SK-N-DZ (cell line): ENCODE data around the gene LCE4A. TPM values are rescaled to one million over a fixed set of nuclear protein-coding genes. Genes with fewer than 3 reads are reported as not detected.
"Not testable (repeated sequence)": the region's sequence is repeated elsewhere in the genome, so short reads cannot be mapped to it uniquely, and the experiment has no call there.

Experiments used
- DNase-seq: peaks from one replicate; pipeline ENCODE4 v3.0.0-alpha.2; 2015; ENCODE audit warnings: low spot score
- polyA plus RNA-seq, 2 experiments: library from polyadenylated mRNA; depleted of rRNA; stranded (reverse); fragments of >200 nt; gene quantifications; 2 replicates each; pipeline ENCODE4 v1.2.3, GENCODE V29; 2014

Gene LCE4A
- polyA plus RNA-seq (2014; cell fraction: cytosol; rRNA removed): not detected in 2 replicates
- not detected in 2 replicates for polyA plus RNA-seq (2014; cell fraction: nucleus; rRNA removed)

GRCh38 chr1:152707860-152708259 lies at the start of gene LCE4A:
Gene LCE4A, plus strand, starts transcription at chr1:152708160. Its CDS starts 916 bp downstream, at chr1:152709076.
- no peak for DNase-seq

- DNase-seq: no peak
Measured at GRCh38 chr1:152658649-152659048, 49.3 kb upstream of the LCE4A start.

GRCh38 chr1:152663098-152663497 lies 44.9 kb upstream of the LCE4A start, which contains the start of gene LCE2D:
Gene LCE2D, plus strand, starts transcription at chr1:152663380. Its CDS starts 726 bp downstream, at chr1:152664106.
- no peak for DNase-seq

- DNase-seq: not testable (repeated sequence)
Measured at GRCh38 chr1:152666171-152666570, 41.8 kb upstream of the LCE4A start.

GRCh38 chr1:152667648-152668047 lies 40.3 kb upstream of the LCE4A start:
- DNase-seq: no peak

- DNase-seq: no peak
Measured at GRCh38 chr1:152673016-152673415, 34.9 kb upstream of the LCE4A start.

- DNase-seq: not testable (repeated sequence)
Measured at GRCh38 chr1:152674983-152675382, 33.0 kb upstream of the LCE4A start, which contains the start of gene LCE2C. Gene LCE2C, plus strand, starts transcription at chr1:152675279. Its CDS starts 737 bp downstream, at chr1:152676016.

- DNase-seq: no peak
Measured at GRCh38 chr1:152679459-152679858, 28.5 kb upstream of the LCE4A start.

- no peak for DNase-seq
Measured at GRCh38 chr1:152681616-152682015, 26.3 kb upstream of the LCE4A start.

GRCh38 chr1:152683846-152684245 lies 24.1 kb upstream of the LCE4A start:
- DNase-seq: no peak

- not testable (repeated sequence) for DNase-seq
Measured at GRCh38 chr1:152685823-152686222, 22.1 kb upstream of the LCE4A start, which contains the start of gene LCE2B. Gene LCE2B, plus strand, starts transcription at chr1:152686123. Its CDS starts 721 bp downstream, at chr1:152686844.

GRCh38 chr1:152697701-152698600 lies 10.0 kb upstream of the LCE4A start, which contains the start of gene LCE2A:
Gene LCE2A, plus strand, starts transcription at chr1:152698345. Its CDS starts 557 bp downstream, at chr1:152698902.
- no peak for DNase-seq

GRCh38 chr1:152699746-152700145 lies 8.2 kb upstream of the LCE4A start:
- no peak for DNase-seq

- DNase-seq: no peak
Measured at GRCh38 chr1:152718238-152718637, 10.3 kb downstream of the LCE4A start.

GRCh38 chr1:152725261-152725660 lies 17.3 kb downstream of the LCE4A start:
- no peak for DNase-seq

GRCh38 chr1:152728986-152729385 lies 21.0 kb downstream of the LCE4A start:
- no peak for DNase-seq

GRCh38 chr1:152735648-152736047 lies 27.7 kb downstream of the LCE4A start:
- no peak for DNase-seq

GRCh38 chr1:152737997-152738396 lies 30.0 kb downstream of the LCE4A start:
- DNase-seq: no peak

GRCh38 chr1:152739841-152740240 lies 31.9 kb downstream of the LCE4A start:
- DNase-seq: no peak

- DNase-seq: no peak
Measured at GRCh38 chr1:152741656-152742055, 33.7 kb downstream of the LCE4A start.

- DNase-seq: no peak
Measured at GRCh38 chr1:152743371-152744145, 35.6 kb downstream of the LCE4A start.

- DNase-seq: no peak
Measured at GRCh38 chr1:152745289-152745704, 37.3 kb downstream of the LCE4A start.
